HCT116 (cell line): ENCODE measurements around the gene SEMA3C. TPM values are rescaled to one million over a fixed set of nuclear protein-coding genes. Genes with fewer than 3 reads are reported as not detected.

Source experiments
- ATAC-seq: fragments of 200-7000 bp; cut with Tn5 transposase; 2 replicates; pipeline ENCODE4 v1.9.1; 2020; ENCODE audit warnings: mild to moderate bottlenecking, moderate library complexity
- BruUV-seq: library from RNA; stranded (reverse); fragments of 400-500 nt; replicated peaks from 2 replicates; lab custom pipeline; 2021; lab: Mats Ljungman, UMichigan
- CTCF ChIA-PET: fragments of 300-600 bp; sonication (Branson Sonifier 250); formaldehyde crosslinking; loops from one replicate; lab custom pipeline; 2021; ENCODE audit warnings: antibody characterized with exemption; lab: Charles Lee
- POLR2A ChIA-PET: fragments of 300-600, 350-600 bp; sonication (Branson Sonifier 250); formaldehyde crosslinking; loops from one replicate; lab custom pipeline; 2021; ENCODE audit warnings: antibody characterized with exemption; lab: Charles Lee
- RAD21 ChIA-PET, 2 experiments: fragments of 300-600 bp; sonication (Branson Sonifier 250); formaldehyde crosslinking; loops; one replicate each; lab custom pipeline; 2023; ENCODE audit warnings: low total read pairs in 2 of 2; ENCODE audit not compliant: uncharacterized antibody in 2 of 2, unreplicated experiment in 2 of 2, low non-redundant PET in 1 of 2; lab: Charles Lee
- DNase-seq: peaks from one replicate; pipeline ENCODE4 v3.0.0-alpha.2; 2010; ENCODE audit warnings: low read depth, low spot score
- H2AFZ ChIP-seq: fragments of 200-600 bp; shearing (Covaris generic), sonication (generic); 2 replicates; pipeline ENCODE4 v1.6.1; 2017; ENCODE audit warnings: low read depth, mixed run types, mixed read lengths, antibody characterized with exemption, low read length; ENCODE audit not compliant: poor library complexity, severe bottlenecking
- H3K27ac ChIP-seq: 2 replicates; pipeline ENCODE4 v1.5.1; 2012; ENCODE audit warnings: low read depth, low read length
- H3K27me3 ChIP-seq: fragments of 200-600 bp; sonication (generic); 2 replicates; pipeline ENCODE4 v1.6.1; 2016; ENCODE audit warnings: mixed run types, low read length, mixed read lengths; ENCODE audit not compliant: insufficient read depth
- H3K36me3 ChIP-seq, 2 experiments: fragments of 200-500 bp in 1 of 2; fragments of 200-600 bp in 1 of 2; sonication (Bioruptor generic) in 1 of 2; sonication (generic) in 1 of 2; 2 replicates each; pipeline versions ENCODE4 v1.5.1 to v1.6.1; 2014 to 2016; ENCODE audit warnings: low read length in 2 of 2, inconsistent platforms in 1 of 2, mixed read lengths in 1 of 2, mixed run types in 1 of 2; ENCODE audit not compliant: insufficient read depth in 2 of 2, control insufficient read depth in 1 of 2
- H3K4me1 ChIP-seq, 2 experiments: fragments of 200-600 bp in 1 of 2; sonication (generic) in 1 of 2; 2 replicates each; pipeline versions ENCODE4 v1.5.1 to v1.6.1; 2012 to 2017; ENCODE audit warnings: low read length in 2 of 2, inconsistent platforms in 1 of 2, mild to moderate bottlenecking in 1 of 2, mixed read lengths in 1 of 2, mixed run types in 1 of 2, moderate library complexity in 1 of 2; ENCODE audit not compliant: insufficient read depth in 2 of 2, control insufficient read depth in 1 of 2
- H3K4me2 ChIP-seq: fragments of 200-600 bp; sonication (generic); 2 replicates; pipeline ENCODE4 v1.6.1; 2017; ENCODE audit warnings: mixed run types, low read length, mixed read lengths
- H3K4me3 ChIP-seq, 2 experiments: fragments of 200-600 bp in 1 of 2; sonication (generic) in 1 of 2; replicated peaks in 1 of 2; 2 replicates each; pipeline ENCODE4 v1.5.1; 2011 to 2016; ENCODE audit warnings: low read length in 2 of 2, control low read depth in 1 of 2, low read depth in 1 of 2, mild to moderate bottlenecking in 1 of 2, mixed read lengths in 1 of 2, mixed run types in 1 of 2
- H3K79me2 ChIP-seq: fragments of 200-600 bp; sonication (generic); 2 replicates; pipeline ENCODE4 v1.6.1; 2017; ENCODE audit warnings: mild to moderate bottlenecking, mixed run types, low read length, moderate library complexity, mixed read lengths; ENCODE audit not compliant: insufficient read depth
- H3K9ac ChIP-seq: fragments of 200-600 bp; sonication (generic); 2 replicates; pipeline ENCODE4 v1.6.1; 2016; ENCODE audit warnings: low read length, mixed read lengths
- H3K9me2 ChIP-seq: fragments of 200-600 bp; sonication (generic), shearing (Covaris generic); 2 replicates; pipeline ENCODE4 v1.6.1; 2017; ENCODE audit warnings: mixed run types, mild to moderate bottlenecking, moderate library complexity; ENCODE audit not compliant: insufficient read depth
- H3K9me3 ChIP-seq, 2 experiments: fragments of 200-500 bp in 1 of 2; fragments of 200-600 bp in 1 of 2; sonication (Bioruptor generic) in 1 of 2; sonication (generic) in 1 of 2; 2 replicates each; pipeline ENCODE4 v1.6.1; 2014 to 2017; ENCODE audit warnings: low read length in 2 of 2, mixed read lengths in 2 of 2, inconsistent platforms in 1 of 2, low read depth in 1 of 2, mild to moderate bottlenecking in 1 of 2, mixed run types in 1 of 2, moderate library complexity in 1 of 2; ENCODE audit not compliant: control insufficient read depth in 1 of 2, insufficient read depth in 1 of 2
- H4K20me1 ChIP-seq: fragments of 200-600 bp; sonication (generic), shearing (Covaris generic); 2 replicates; pipeline ENCODE4 v1.6.1; 2017; ENCODE audit warnings: mixed run types, mild to moderate bottlenecking, moderate library complexity; ENCODE audit not compliant: insufficient read depth
- CEBPB ChIP-seq: IDR thresholded peaks from 2 replicates; pipeline ENCODE4 v1.6.1; 2012; ENCODE audit warnings: low read depth
- EGR1 ChIP-seq: IDR thresholded peaks from 2 replicates; pipeline ENCODE4 v1.6.1; 2012; ENCODE audit warnings: low read depth
- ELF1 ChIP-seq: IDR thresholded peaks from 2 replicates; pipeline ENCODE4 v1.6.1; 2012; ENCODE audit warnings: low read depth, borderline replicate concordance
- EZH2phosphoT487 ChIP-seq: fragments of 200-600 bp; IDR thresholded peaks from 2 replicates; pipeline ENCODE4 v1.6.1; 2018; ENCODE audit warnings: antibody characterized with exemption, borderline replicate concordance
- POLR2AphosphoS5 ChIP-seq: IDR thresholded peaks from 2 replicates; pipeline ENCODE4 v1.6.1; 2011; ENCODE audit warnings: mild to moderate bottlenecking, low read depth, low read length, moderate library complexity
- RAD21 ChIP-seq: IDR thresholded peaks from 2 replicates; pipeline ENCODE4 v1.6.1; 2012; ENCODE audit warnings: low read depth, mild to moderate bottlenecking
- SIN3A ChIP-seq: IDR thresholded peaks from 2 replicates; pipeline ENCODE4 v1.6.1; 2012; ENCODE audit warnings: low read depth
- ZNF274 ChIP-seq: fragments of 200-500 bp; sonication (Bioruptor generic); IDR thresholded peaks from 2 replicates; pipeline ENCODE4 v1.6.1; 2014; ENCODE audit warnings: mild to moderate bottlenecking, low read depth, low read length, inconsistent platforms
- intact Hi-C: fragments of 100-400 bp; cut with micrococcal nuclease; formaldehyde crosslinking; loops from 2 replicates; pipeline ENCODE4 v1.10.0; 2022
- total RNA-seq: library from RNA; stranded (reverse); gene quantifications from one replicate; pipeline ENCODE4 v1.2.1, GENCODE V29; 2021; ENCODE audit not compliant: unreplicated experiment
- TF ChIP-seq, protein P1 (sequence below), 3 experiments: fragments of 200-600 bp in 1 of 3; sonication (generic) in 1 of 3; IDR thresholded peaks in 2 of 3; conservative IDR thresholded peaks in 1 of 3; 2 replicates each; pipeline ENCODE4 v1.5.1; 2012 to 2017; ENCODE audit warnings: low read depth in 2 of 3, low read length in 2 of 3, antibody characterized with exemption in 1 of 3, borderline replicate concordance in 1 of 3, control low read depth in 1 of 3, mild to moderate bottlenecking in 1 of 3, mixed read lengths in 1 of 3, mixed run types in 1 of 3, moderate library complexity in 1 of 3; ENCODE audit not compliant: insufficient read depth in 1 of 3

The SEMA3C gene
- total RNA-seq, 1 experiment from 2014 or later: 25.3 TPM

- Histone ChIP-seq H3K27ac (no peak overlapping the region), H4K20me1 (no peaks in the 10 kb centered on the region), H3K79me2 (no peaks in the 10 kb centered on the region), H3K27me3 (no peaks in the 10 kb centered on the region), H3K4me1 (peaks cover 10 to 16% of the 10 kb centered on the region in 2 experiments; a peak in 3 of 4 replicates), H3K4me2 (no peak overlapping the region), H3K9me2 (no peaks in the 10 kb centered on the region), H3K9ac (no peak overlapping the region), H3K9me3 (no peaks in the 10 kb centered on the region), H2AFZ (no peak overlapping the region), H3K36me3 (no peaks in the 10 kb centered on the region), H3K4me3 (no peak overlapping the region)
- intact Hi-C loops: loop anchor here (10.0 kb wide), 1 partner anchor 182 kb away; no protein-coding TSS in a partner anchor
- ATAC-seq (no peak), DNase-seq (no peak)
- RAD21 ChIA-PET: interaction anchor here in 1 of 2 experiments (1.3 kb wide), 1 partner anchor 10 kb away, joined by 3 read pairs; no protein-coding TSS in a partner anchor
- CTCF ChIA-PET: interaction anchor here (0.7 kb wide), 1 partner anchor 12 kb away, joined by 4 read pairs; the partner anchor contains the start of gene SEMA3C
- TF ChIP-seq POLR2AphosphoS5 (no peak), SIN3A (no peak), CEBPB (no peak), ZNF274 (no peak), RAD21 (no peak), EGR1 (no peak), ELF1 (no peak), EZH2phosphoT487 (no peak)
- TF ChIP-seq, protein P1, sequence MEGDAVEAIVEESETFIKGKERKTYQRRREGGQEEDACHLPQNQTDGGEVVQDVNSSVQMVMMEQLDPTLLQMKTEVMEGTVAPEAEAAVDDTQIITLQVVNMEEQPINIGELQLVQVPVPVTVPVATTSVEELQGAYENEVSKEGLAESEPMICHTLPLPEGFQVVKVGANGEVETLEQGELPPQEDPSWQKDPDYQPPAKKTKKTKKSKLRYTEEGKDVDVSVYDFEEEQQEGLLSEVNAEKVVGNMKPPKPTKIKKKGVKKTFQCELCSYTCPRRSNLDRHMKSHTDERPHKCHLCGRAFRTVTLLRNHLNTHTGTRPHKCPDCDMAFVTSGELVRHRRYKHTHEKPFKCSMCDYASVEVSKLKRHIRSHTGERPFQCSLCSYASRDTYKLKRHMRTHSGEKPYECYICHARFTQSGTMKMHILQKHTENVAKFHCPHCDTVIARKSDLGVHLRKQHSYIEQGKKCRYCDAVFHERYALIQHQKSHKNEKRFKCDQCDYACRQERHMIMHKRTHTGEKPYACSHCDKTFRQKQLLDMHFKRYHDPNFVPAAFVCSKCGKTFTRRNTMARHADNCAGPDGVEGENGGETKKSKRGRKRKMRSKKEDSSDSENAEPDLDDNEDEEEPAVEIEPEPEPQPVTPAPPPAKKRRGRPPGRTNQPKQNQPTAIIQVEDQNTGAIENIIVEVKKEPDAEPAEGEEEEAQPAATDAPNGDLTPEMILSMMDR (IDR thresholded peaks at IDR 0.05 in 2 of 3, conservative IDR thresholded peaks at IDR 0.05 in 1 of 3; ENCODE audit: borderline replicate concordance in 1 of 3, insufficient read depth in 1 of 3, low read depth in 2 of 3, low read length in 2 of 3): no peak
- no TSS peak for BruUV-seq
- POLR2A ChIA-PET: no interaction called here
These were observed 11.7 kb downstream of the SEMA3C start for GRCh38 chr7:80907141-80907601.
